H1 (cell line): ENCODE data around the gene HTATSF1. TPM values are rescaled to one million over a fixed set of nuclear protein-coding genes. Genes with fewer than 3 reads are reported as not detected.

Source experiments
- CTCF ChIA-PET: fragments of 300-600 bp; sonication (Branson Sonifier 250); formaldehyde crosslinking; loops from one replicate; lab custom pipeline; 2021; ENCODE audit not compliant: partially characterized antibody; lab: Charles Lee
- POLR2A ChIA-PET: fragments of 300-600 bp; sonication (Branson Sonifier 250); formaldehyde crosslinking; loops from one replicate; lab custom pipeline; 2021; ENCODE audit warnings: inconsistent platforms; ENCODE audit not compliant: partially characterized antibody; lab: Charles Lee
- DNase-seq, 2 experiments: peaks; one replicate each; pipeline versions ENCODE4 v3.0.0 to v3.0.0-alpha.2; 2010 to 2022; ENCODE audit warnings: low spot score in 2 of 2, low read depth in 1 of 2, mixed read lengths in 1 of 2
- FAIRE-seq: peaks from 2 replicates; lab custom pipeline; 2011; peaks lifted over from hg19 to GRCh38; lab: Jason Lieb, UNC
- H2AFZ ChIP-seq: 2 replicates; pipeline ENCODE4 v1.8.1; 2012; ENCODE audit warnings: low read length, inconsistent platforms
- H2AK5ac ChIP-seq: 2 replicates; pipeline ENCODE4 v1.6.1; 2013; ENCODE audit warnings: low read depth, low read length
- H2BK120ac ChIP-seq: replicated peaks from 2 replicates; pipeline ENCODE3; 2013; ENCODE audit warnings: low read depth, low read length, inconsistent platforms
- H2BK12ac ChIP-seq: 2 replicates; pipeline ENCODE4 v1.6.1; 2013; ENCODE audit warnings: low read depth, low read length
- H2BK15ac ChIP-seq: 2 replicates; pipeline ENCODE4 v1.6.1; 2013; ENCODE audit warnings: low read length
- H2BK20ac ChIP-seq: 2 replicates; pipeline ENCODE4 v1.6.1; 2013; ENCODE audit warnings: low read length
- H2BK5ac ChIP-seq: 2 replicates; pipeline ENCODE4 v1.6.1; 2013; ENCODE audit warnings: low read depth, low read length
- H3K14ac ChIP-seq: 2 replicates; pipeline ENCODE4 v1.6.1; 2013; ENCODE audit warnings: inconsistent platforms; ENCODE audit not compliant: insufficient read length
- H3K18ac ChIP-seq: 2 replicates; pipeline ENCODE4 v1.6.1; 2013; ENCODE audit warnings: low read length; ENCODE audit errors: extremely low read depth
- H3K23ac ChIP-seq: 2 replicates; pipeline ENCODE4 v1.6.1; 2013; ENCODE audit warnings: inconsistent platforms; ENCODE audit not compliant: insufficient read length
- H3K23me2 ChIP-seq: 2 replicates; pipeline ENCODE4 v1.6.1; 2013; ENCODE audit warnings: low read depth, low read length
- H3K27ac ChIP-seq: 2 replicates; pipeline ENCODE4 v1.6.1; 2011; ENCODE audit warnings: low read depth, low read length, inconsistent platforms
- H3K27me3 ChIP-seq, 4 experiments: replicated peaks in 1 of 4; 1 replicate in 1 of 4; 2 replicates in 3 of 4; pipeline versions ENCODE4 v1.6.1 to v1.8.1; 2011 to 2013; ENCODE audit warnings: low read length in 3 of 4, mild to moderate bottlenecking in 3 of 4, inconsistent platforms in 2 of 4, mixed read lengths in 2 of 4, moderate library complexity in 1 of 4; ENCODE audit not compliant: control insufficient read depth in 3 of 4, insufficient read depth in 3 of 4; ENCODE audit errors: extremely low read depth in 1 of 4
- H3K36me3 ChIP-seq, 4 experiments: 2 replicates each; pipeline versions ENCODE4 v1.6.1 to v1.8.1; 2011 to 2013; ENCODE audit warnings: mild to moderate bottlenecking in 4 of 4, low read length in 3 of 4, moderate library complexity in 2 of 4, control low read depth in 1 of 4, inconsistent platforms in 1 of 4; ENCODE audit not compliant: insufficient read depth in 4 of 4, control insufficient read depth in 2 of 4
- H3K4ac ChIP-seq: replicated peaks from 2 replicates; pipeline ENCODE3; 2013; ENCODE audit warnings: low read length, low read depth, mixed read lengths, inconsistent platforms; ENCODE audit not compliant: insufficient read length
- H3K4me1 ChIP-seq, 4 experiments: replicated peaks in 1 of 4; 1 replicate in 1 of 4; 2 replicates in 3 of 4; pipeline versions ENCODE4 v1.6.1 to v1.8.1; 2011 to 2013; ENCODE audit warnings: low read length in 3 of 4, inconsistent platforms in 2 of 4, mixed read lengths in 1 of 4; ENCODE audit not compliant: insufficient read depth in 4 of 4, control insufficient read depth in 3 of 4
- H3K4me2 ChIP-seq, 2 experiments: 2 replicates each; pipeline versions ENCODE4 v1.6.1 to v1.8.1; 2011 to 2013; ENCODE audit warnings: low read depth in 2 of 2, low read length in 2 of 2, control low read depth in 1 of 2, inconsistent platforms in 1 of 2, mild to moderate bottlenecking in 1 of 2; ENCODE audit not compliant: insufficient read depth in 1 of 2
- H3K4me3 ChIP-seq, 4 experiments: fragments of 200-600, 300-600 bp in 1 of 4; sonication (generic), shearing (Covaris generic), sonication (Bioruptor Twin) in 1 of 4; 2 replicates each; pipeline versions ENCODE4 v1.5.1 to v1.8.1; 2011 to 2016; ENCODE audit warnings: low read length in 4 of 4, low read depth in 3 of 4, control low read depth in 2 of 4, inconsistent platforms in 2 of 4, mild to moderate bottlenecking in 2 of 4, mixed read lengths in 1 of 4, moderate library complexity in 1 of 4; ENCODE audit not compliant: insufficient read depth in 2 of 4; ENCODE audit errors: extremely low read depth in 1 of 4
- H3K56ac ChIP-seq: replicated peaks from 2 replicates; pipeline ENCODE3; 2013; ENCODE audit warnings: low read depth, mild to moderate bottlenecking, mixed read lengths, low read length, inconsistent platforms; ENCODE audit not compliant: insufficient read length
- H3K79me1 ChIP-seq: 2 replicates; pipeline ENCODE4 v1.6.1; 2013; ENCODE audit warnings: low read depth, low read length, control low read depth
- H3K79me2 ChIP-seq, 2 experiments: 2 replicates each; pipeline versions ENCODE4 v1.6.1 to v1.8.1; 2012 to 2013; ENCODE audit warnings: low read length in 2 of 2, mild to moderate bottlenecking in 2 of 2, inconsistent platforms in 1 of 2; ENCODE audit not compliant: insufficient read depth in 2 of 2, control insufficient read depth in 1 of 2
- H3K9ac ChIP-seq, 4 experiments: replicated peaks in 1 of 4; 1 replicate in 1 of 4; 2 replicates in 3 of 4; pipeline versions ENCODE4 v1.6.1 to v1.8.1; 2011 to 2013; ENCODE audit warnings: low read depth in 3 of 4, low read length in 3 of 4, control low read depth in 2 of 4, mild to moderate bottlenecking in 2 of 4, moderate library complexity in 2 of 4, inconsistent platforms in 1 of 4; ENCODE audit errors: extremely low read depth in 1 of 4
- H3K9me3 ChIP-seq, 2 experiments: 2 replicates each; pipeline versions ENCODE4 v1.6.1 to v1.8.1; 2012 to 2013; ENCODE audit warnings: mild to moderate bottlenecking in 2 of 2, moderate library complexity in 2 of 2, control low read depth in 1 of 2, inconsistent platforms in 1 of 2, low read depth in 1 of 2, low read length in 1 of 2, mixed read lengths in 1 of 2; ENCODE audit not compliant: insufficient read depth in 2 of 2
- H4K20me1 ChIP-seq, 2 experiments: replicated peaks in 1 of 2; 2 replicates each; pipeline versions ENCODE3 to v1.8.1; 2011 to 2013; ENCODE audit warnings: inconsistent platforms in 2 of 2, low read length in 2 of 2, mild to moderate bottlenecking in 1 of 2; ENCODE audit not compliant: insufficient read depth in 2 of 2, control insufficient read depth in 1 of 2
- H4K5ac ChIP-seq: 2 replicates; pipeline ENCODE4 v1.6.1; 2013; ENCODE audit warnings: low read length, low read depth, mixed read lengths, inconsistent platforms; ENCODE audit not compliant: insufficient read length
- H4K8ac ChIP-seq: 2 replicates; pipeline ENCODE4 v1.8.0; 2013; ENCODE audit warnings: mild to moderate bottlenecking, moderate library complexity, low read length, inconsistent platforms; ENCODE audit not compliant: insufficient read depth; ENCODE audit errors: extremely low read depth
- H4K91ac ChIP-seq: replicated peaks from 2 replicates; pipeline ENCODE3; 2013; ENCODE audit warnings: low read length, mixed read lengths, inconsistent platforms; ENCODE audit not compliant: insufficient read length
- CHD2 ChIP-seq: IDR thresholded peaks from 2 replicates; pipeline ENCODE4 v1.6.1; 2012; ENCODE audit warnings: low read length, improper control_type of control experiment
- GTF2F1 ChIP-seq: IDR thresholded peaks from 2 replicates; pipeline ENCODE4 v1.6.1; 2012; ENCODE audit warnings: low read depth, low read length, improper control_type of control experiment, borderline replicate concordance
- KDM1A ChIP-seq: fragments of 200-600, 300-600 bp; sonication (generic); IDR thresholded peaks from 2 replicates; pipeline ENCODE4 v1.7.1; 2016; ENCODE audit warnings: mild to moderate bottlenecking, low read length, borderline replicate concordance
- KDM4A ChIP-seq: IDR thresholded peaks from one replicate; pipeline ENCODE4 v1.7.1; 2012; ENCODE audit warnings: low read depth, mild to moderate bottlenecking, moderate library complexity, low read length, inconsistent platforms; ENCODE audit not compliant: severe bottlenecking
- MAFK ChIP-seq: IDR thresholded peaks from 2 replicates; pipeline ENCODE4 v1.6.1; 2012; ENCODE audit warnings: low read depth, mild to moderate bottlenecking, improper control_type of control experiment, low read length
- NANOG ChIP-seq: IDR thresholded peaks from 2 replicates; pipeline ENCODE4 v1.6.1; 2011; ENCODE audit warnings: low read length, low read depth, mild to moderate bottlenecking, inconsistent platforms; ENCODE audit not compliant: insufficient read depth, poor library complexity, severe bottlenecking
- SP4 ChIP-seq: IDR thresholded peaks from 2 replicates; pipeline ENCODE4 v1.6.1; 2012; ENCODE audit warnings: low read length, inconsistent platforms
- SUZ12 ChIP-seq: fragments of 200-600 bp; sonication (generic); IDR thresholded peaks from 2 replicates; pipeline ENCODE4 v1.6.1; 2012; ENCODE audit warnings: mild to moderate bottlenecking, inconsistent platforms, low read length, moderate library complexity, mixed read lengths
- TCF12 ChIP-seq: IDR thresholded peaks from 2 replicates; pipeline ENCODE4 v1.6.1; 2011; ENCODE audit warnings: low read depth, mild to moderate bottlenecking, low read length
- WGBS, 2 experiments: shearing (Covaris generic) in 1 of 2; methylation state at CpG; one replicate each; pipeline versions ENCODE4 v1.1.6 to v1.1.7; 2013 to 2015; ENCODE audit warnings: low lambda C conversion rate in 2 of 2, mixed read lengths in 2 of 2, inconsistent platforms in 1 of 2, low coverage in 1 of 2, missing lambda C conversion rate in 1 of 2; ENCODE audit not compliant: insufficient replicate concordance in 2 of 2, insufficient coverage in 1 of 2, insufficient read length in 1 of 2; ENCODE audit errors: extremely low coverage in 1 of 2, missing lambda C conversion rate in 1 of 2; 5-methylcytosine and 5-hydroxymethylcytosine counted together
- polyA plus RNA-seq, 7 experiments: library from polyadenylated mRNA; depleted of rRNA in 3 of 7; stranded (reverse) in 5 of 7; unstranded in 2 of 7; fragments of >200 nt in 5 of 7; fragments of 200-250 nt in 2 of 7; gene quantifications; 1 replicate in 5 of 7; 2 replicates in 1 of 7; 4 replicates in 1 of 7; pipeline versions ENCODE4 v1.2.1 to v1.2.3, GENCODE V29; 2011 to 2013; ENCODE audit warnings: missing spikeins in 2 of 7, mixed read lengths in 2 of 7
- total RNA-seq: library from RNA; stranded (reverse); fragmentation: NEBNext Ultra II Directional; extraction: Animal tissue kit (Norgen Biotek cat#: 25700); gene quantifications from 2 replicates; pipeline ENCODE4 v1.2.1, GENCODE V29; 2021
- TF ChIP-seq, protein P1 (sequence below): IDR thresholded peaks from 2 replicates; pipeline ENCODE4 v1.6.1; 2012; ENCODE audit warnings: inconsistent platforms

HTATSF1 gene
- total and polyA plus RNA-seq, 2 of the 8 experiments (the other 6 are each of a cell fraction or from before 2014, with no cell fraction given), result 1.2 to 49.3 TPM

DNA sequence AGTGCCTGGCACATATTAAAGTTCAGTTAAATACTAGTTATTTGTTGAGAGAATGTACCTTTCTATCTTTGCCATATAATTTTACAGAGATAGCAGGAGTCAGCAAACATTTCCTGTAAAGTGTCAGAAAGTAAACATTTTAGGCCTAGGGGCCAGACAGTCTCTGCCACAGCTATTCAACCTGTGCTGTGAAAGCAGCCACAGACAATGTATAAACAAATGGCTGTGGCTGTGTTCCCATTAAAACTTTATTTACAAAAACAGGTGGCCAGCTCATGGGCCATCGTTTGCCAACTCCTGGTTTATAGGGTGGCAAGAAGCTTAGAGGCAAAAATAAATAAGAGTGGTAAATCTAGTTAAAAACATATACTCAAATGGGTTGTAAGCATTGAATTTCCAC lies 43.6 kb upstream of the HTATSF1 start:
- CTCF ChIA-PET, result no interaction called here

More for the DNA sequence above, 43.6 kb upstream of the HTATSF1 start:
- H3K23ac ChIP-seq, result no peak overlapping the region
- 89% methylated on average over 1 of the region's 1 CpG; no CpG with 5 or more reads in 1 of the 2 experiments for WGBS, 2 experiments
- no peak for TF ChIP-seq GTF2F1
- TF ChIP-seq SUZ12, result no peak
- TF ChIP-seq KDM1A, result no peak
- TF ChIP-seq CHD2, result no peak
- no peak for TF ChIP-seq SP4
- no peak for TF ChIP-seq KDM4A
- TF ChIP-seq, protein P1, sequence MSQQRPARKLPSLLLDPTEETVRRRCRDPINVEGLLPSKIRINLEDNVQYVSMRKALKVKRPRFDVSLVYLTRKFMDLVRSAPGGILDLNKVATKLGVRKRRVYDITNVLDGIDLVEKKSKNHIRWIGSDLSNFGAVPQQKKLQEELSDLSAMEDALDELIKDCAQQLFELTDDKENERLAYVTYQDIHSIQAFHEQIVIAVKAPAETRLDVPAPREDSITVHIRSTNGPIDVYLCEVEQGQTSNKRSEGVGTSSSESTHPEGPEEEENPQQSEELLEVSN, result no peak
- TF ChIP-seq TCF12, result no peak
- no peak for TF ChIP-seq NANOG
- TF ChIP-seq MAFK, result no peak
- no peak overlapping the region for H3K27ac ChIP-seq
- no peak overlapping the region for H2BK120ac ChIP-seq
- no peak overlapping the region for H4K5ac ChIP-seq
- no peaks in the 10 kb centered on the region for H3K79me1 ChIP-seq
- H3K56ac ChIP-seq, result no peak overlapping the region
- no peaks in the 10 kb centered on the region for H3K23me2 ChIP-seq
- POLR2A ChIA-PET, result no interaction called here
- no peaks in the 10 kb centered on the region for H3K79me2 ChIP-seq
- no peak overlapping the region for H3K9ac ChIP-seq
- H2AK5ac ChIP-seq, result no peak overlapping the region
- H3K36me3 ChIP-seq, result no peaks in the 10 kb centered on the region
- no peak overlapping the region for H2BK5ac ChIP-seq
- no peak overlapping the region for H2BK12ac ChIP-seq
- no peak overlapping the region for H2BK20ac ChIP-seq
- no peaks in the 10 kb centered on the region for H3K27me3 ChIP-seq
- H4K8ac ChIP-seq, result no peak overlapping the region
- no peak overlapping the region for H3K4ac ChIP-seq
- H4K91ac ChIP-seq, result no peak overlapping the region
- no peak overlapping the region for H2AFZ ChIP-seq
- no peak overlapping the region for H2BK15ac ChIP-seq
- no peak overlapping the region for H3K14ac ChIP-seq
- no peak overlapping the region for H3K4me2 ChIP-seq
- DNase-seq, result no peak
- no peaks in the 10 kb centered on the region for H3K9me3 ChIP-seq
- no peak overlapping the region for H3K18ac ChIP-seq
- H3K4me3 ChIP-seq, result no peak overlapping the region
- no peaks in the 10 kb centered on the region for H4K20me1 ChIP-seq
- no peak for FAIRE-seq
- no peaks in the 10 kb centered on the region for H3K4me1 ChIP-seq
